ENCODE measurements around the gene GDI2. TPM values are rescaled to one million over a fixed set of nuclear protein-coding genes. Genes with fewer than 3 reads are reported as not detected.

The GDI2 gene
- total RNA-seq, 1 donor from 2014 or later, result 650 TPM

- no peak for DNase-seq (ENCODE audit: low read depth, low spot score)
These were observed 68.4 kb downstream of the GDI2 start for GRCh38 chr10:5744849-5745248.

- no peak for DNase-seq (ENCODE audit: low read depth, low spot score)
These were observed 69.5 kb downstream of the GDI2 start for GRCh38 chr10:5743736-5744135.

- no peak for DNase-seq (ENCODE audit: low read depth, low spot score)
These were observed 71.1 kb downstream of the GDI2 start for GRCh38 chr10:5742116-5742515.

GRCh38 chr10:5741276-5741675 lies 72.0 kb downstream of the GDI2 start:
- no peak for DNase-seq (ENCODE audit: low read depth, low spot score)

GRCh38 chr10:5738427-5738826 lies 74.8 kb downstream of the GDI2 start:
- DNase-seq (ENCODE audit: low read depth, low spot score), result no peak

- no peak for DNase-seq (ENCODE audit: low read depth, low spot score)
These were observed 75.9 kb downstream of the GDI2 start for GRCh38 chr10:5737352-5737751.

GRCh38 chr10:5736591-5736990 lies 76.6 kb downstream of the GDI2 start:
- DNase-seq (ENCODE audit: low read depth, low spot score), result no peak

GRCh38 chr10:5735119-5735518 lies 78.1 kb downstream of the GDI2 start:
- no peak for DNase-seq (ENCODE audit: low read depth, low spot score)

- DNase-seq (ENCODE audit: low read depth, low spot score), result no peak
These were observed 81.1 kb downstream of the GDI2 start for GRCh38 chr10:5732141-5732540.

GRCh38 chr10:5731559-5731958 lies 81.7 kb downstream of the GDI2 start:
- no peak for DNase-seq (ENCODE audit: low read depth, low spot score)

GRCh38 chr10:5730766-5731165 lies 82.5 kb downstream of the GDI2 start:
- DNase-seq (ENCODE audit: low read depth, low spot score), result no peak

GRCh38 chr10:5723692-5724091 lies 89.5 kb downstream of the GDI2 start:
- DNase-seq (ENCODE audit: low read depth, low spot score), result no peak

- DNase-seq (ENCODE audit: low read depth, low spot score), result no peak
These were observed 93.1 kb downstream of the GDI2 start for GRCh38 chr10:5720182-5720581.

GRCh38 chr10:5719546-5719945 lies 93.7 kb downstream of the GDI2 start:
- DNase-seq (ENCODE audit: low read depth, low spot score), result no peak

Other genes starting within 250 kb of the GDI2 start
- 6.6 and 13.1 TPM in 2 replicates for gene ASB13, start 146.8 kb downstream of the GDI2 start, total RNA-seq
- gene TASOR2, start 128.6 kb downstream of the GDI2 start, total RNA-seq, result 65.3 and 88.2 TPM in 2 replicates
- gene ANKRD16, start 76.5 kb upstream of the GDI2 start, total RNA-seq, result 5.9 and 7.1 TPM in 2 replicates
- gene FBH1, start 76.8 kb upstream of the GDI2 start, total RNA-seq, result 80.9 and 124 TPM in 2 replicates
- 14.5 and 16.7 TPM in 2 replicates for gene IL15RA, start 164.1 kb upstream of the GDI2 start, total RNA-seq
- not detected in 2 replicates for gene IL2RA, start 248.9 kb upstream of the GDI2 start, total RNA-seq

Measured in pulmonary artery endothelial cell (primary cell).